ENCODE data around the gene BAD.
"Not testable (repeated sequence)": the region's sequence is repeated elsewhere in the genome, so short reads cannot be mapped to it uniquely, and the experiment has no call there.

BAD gene

DNA sequence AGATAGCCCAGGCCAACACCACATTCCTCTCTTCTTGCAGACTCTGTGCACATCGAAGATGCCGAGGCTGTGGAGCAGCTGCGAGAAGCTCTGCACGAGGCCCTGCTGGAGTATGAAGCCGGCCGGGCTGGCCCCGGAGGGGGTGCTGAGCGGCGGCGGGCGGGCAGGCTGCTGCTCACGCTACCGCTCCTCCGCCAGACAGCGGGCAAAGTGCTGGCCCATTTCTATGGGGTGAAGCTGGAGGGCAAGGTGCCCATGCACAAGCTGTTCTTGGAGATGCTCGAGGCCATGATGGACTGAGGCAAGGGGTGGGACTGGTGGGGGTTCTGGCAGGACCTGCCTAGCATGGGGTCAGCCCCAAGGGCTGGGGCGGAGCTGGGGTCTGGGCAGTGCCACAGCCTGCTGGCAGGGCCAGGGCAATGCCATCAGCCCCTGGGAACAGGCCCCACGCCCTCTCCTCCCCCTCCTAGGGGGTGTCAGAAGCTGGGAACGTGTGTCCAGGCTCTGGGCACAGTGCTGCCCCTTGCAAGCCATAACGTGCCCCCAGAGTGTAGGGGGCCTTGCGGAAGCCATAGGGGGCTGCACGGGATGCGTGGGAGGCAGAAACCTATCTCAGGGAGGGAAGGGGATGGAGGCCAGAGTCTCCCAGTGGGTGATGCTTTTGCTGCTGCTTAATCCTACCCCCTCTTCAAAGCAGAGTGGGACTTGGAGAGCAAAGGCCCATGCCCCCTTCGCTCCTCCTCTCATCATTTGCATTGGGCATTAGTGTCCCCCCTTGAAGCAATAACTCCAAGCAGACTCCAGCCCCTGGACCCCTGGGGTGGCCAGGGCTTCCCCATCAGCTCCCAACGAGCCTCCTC is 31.4 kb upstream of the BAD start:
- DNase-seq (ENCODE audit: low read depth in 2 of 2, low spot score in 1 of 2), result not testable (repeated sequence)

DNA sequence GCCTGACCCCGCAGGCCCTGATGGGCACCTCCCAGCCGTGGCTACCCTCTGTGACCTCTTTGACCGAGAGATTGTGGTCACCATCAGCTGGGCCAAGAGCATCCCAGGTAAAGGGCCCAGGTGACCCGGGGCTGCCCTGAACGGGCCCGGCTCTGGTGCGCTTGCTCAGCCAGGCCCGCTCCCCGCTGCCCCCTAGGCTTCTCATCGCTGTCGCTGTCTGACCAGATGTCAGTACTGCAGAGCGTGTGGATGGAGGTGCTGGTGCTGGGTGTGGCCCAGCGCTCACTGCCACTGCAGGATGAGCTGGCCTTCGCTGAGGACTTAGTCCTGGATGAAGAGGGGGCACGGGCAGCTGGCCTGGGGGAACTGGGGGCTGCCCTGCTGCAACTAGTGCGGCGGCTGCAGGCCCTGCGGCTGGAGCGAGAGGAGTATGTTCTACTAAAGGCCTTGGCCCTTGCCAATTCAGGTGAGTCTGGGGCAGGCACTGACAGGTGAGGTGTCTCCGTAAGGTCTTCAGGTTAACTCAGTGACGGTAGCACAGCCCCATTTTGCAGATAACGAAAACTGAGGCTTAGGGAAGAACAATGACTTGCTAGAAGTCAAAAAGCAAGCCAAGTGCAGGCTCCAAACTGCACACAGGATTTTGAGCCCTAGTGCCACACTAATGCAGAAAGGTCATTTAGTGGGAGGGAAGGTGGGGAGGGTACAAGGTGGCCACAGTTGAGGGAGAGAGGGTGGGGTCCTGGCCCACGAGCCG is 30.5 kb upstream of the BAD start:
- no peak for DNase-seq (ENCODE audit: low read depth in 2 of 2, low spot score in 1 of 2)

DNA sequence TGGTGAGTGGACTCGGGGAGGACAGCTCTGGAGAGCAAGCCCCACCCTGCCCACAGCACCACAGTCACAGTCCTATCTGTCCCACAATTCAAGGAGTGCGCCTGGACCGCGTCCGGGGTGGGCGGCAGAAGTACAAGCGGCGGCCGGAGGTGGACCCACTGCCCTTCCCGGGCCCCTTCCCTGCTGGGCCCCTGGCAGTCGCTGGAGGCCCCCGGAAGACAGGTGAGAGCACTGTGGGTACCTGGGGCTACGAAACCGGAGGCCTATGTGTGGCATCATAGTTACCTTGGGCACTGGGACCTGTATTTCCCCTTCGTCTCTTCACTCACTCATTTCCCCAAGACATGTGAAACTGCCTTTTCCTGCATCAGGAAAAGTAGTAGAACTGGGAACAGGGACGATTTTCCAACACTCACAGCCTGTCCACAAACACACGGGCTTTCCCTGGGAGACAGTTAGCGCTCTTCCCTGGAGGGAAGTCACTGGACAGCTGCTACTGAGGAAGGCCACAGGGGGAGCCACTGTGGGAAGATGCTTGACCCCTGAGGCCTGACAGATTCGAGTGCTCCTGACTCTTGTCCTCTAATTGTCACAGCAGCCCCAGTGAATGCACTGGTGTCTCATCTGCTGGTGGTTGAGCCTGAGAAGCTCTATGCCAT is 29.8 kb upstream of the BAD start:
- no peak for DNase-seq (ENCODE audit: low read depth in 2 of 2, low spot score in 1 of 2)

DNA sequence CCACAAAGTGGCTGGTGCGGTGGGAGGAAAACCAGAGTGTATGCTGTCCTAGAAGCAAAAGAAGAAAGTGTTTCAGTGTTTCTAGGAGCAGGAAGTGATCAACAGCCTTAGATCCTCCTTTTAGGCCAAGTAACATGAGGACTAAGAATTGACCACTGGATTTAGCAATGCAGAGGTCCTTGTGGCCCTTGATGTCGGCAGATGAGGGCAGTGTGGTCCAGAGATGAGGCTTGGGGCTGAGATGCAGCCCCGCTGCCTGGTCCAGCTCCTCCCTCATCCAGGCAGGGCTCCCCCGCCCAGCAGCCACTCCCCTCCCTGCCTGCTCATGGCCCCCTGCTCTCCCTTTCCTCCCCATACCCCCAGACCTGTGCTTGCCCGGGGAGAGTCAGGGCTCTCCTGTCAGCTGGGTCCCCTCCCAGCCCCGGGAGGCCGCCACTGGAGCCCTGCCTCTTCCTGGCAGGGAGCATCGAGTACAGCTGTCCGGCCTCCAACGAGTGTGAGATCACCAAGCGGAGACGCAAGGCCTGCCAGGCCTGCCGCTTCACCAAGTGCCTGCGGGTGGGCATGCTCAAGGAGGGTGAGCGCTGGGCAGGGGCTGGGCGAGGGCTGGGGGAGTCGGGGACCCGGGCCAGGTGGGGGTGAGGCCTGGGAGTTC is 29.2 kb upstream of the BAD start:
- DNase-seq (ENCODE audit: low read depth in 2 of 2, low spot score in 1 of 2), result no peak

DNA sequence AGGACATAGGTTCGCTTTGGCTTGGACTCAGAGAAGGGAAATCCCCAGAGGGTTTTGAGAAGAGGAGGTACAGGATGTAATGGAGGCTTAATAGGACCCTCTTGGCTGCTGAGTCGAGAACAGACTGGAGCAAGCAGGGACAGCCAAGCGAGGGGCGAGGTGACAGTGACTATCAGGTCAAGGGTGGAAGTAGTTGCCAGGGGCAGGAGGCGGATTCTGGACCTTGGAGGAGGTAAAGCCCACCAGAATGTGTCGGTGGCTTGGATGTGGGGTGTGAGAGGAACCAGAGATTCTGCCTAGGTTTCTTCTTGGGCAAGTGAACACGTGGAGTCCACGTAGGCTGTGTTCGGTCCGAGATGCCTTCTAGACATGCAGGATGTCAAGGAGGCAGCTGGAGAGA is 28.5 kb upstream of the BAD start:
- no peak for DNase-seq (ENCODE audit: low read depth in 2 of 2, low spot score in 1 of 2)

DNA sequence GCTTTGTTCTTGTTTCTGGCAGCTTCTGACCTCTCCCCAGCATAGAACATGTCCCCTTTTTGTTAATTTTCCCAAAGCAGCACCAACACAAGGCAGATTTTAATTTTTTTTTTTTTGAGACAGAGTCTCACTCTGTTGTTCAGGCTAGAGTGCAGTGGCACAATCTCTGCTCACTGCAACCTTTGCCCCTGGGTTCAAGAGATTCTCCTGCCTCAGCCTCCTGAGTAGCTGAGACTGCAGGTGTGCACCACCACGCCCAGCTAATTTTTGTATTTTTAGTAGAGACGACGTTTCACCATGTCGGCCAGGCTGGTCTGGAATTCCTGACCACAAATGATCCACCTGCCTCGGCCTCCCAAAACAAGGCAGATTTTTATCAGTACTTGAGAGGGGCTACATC is 23.3 kb upstream of the BAD start:
- DNase-seq (ENCODE audit: low read depth in 2 of 2, low spot score in 1 of 2), result not testable (repeated sequence)

DNA sequence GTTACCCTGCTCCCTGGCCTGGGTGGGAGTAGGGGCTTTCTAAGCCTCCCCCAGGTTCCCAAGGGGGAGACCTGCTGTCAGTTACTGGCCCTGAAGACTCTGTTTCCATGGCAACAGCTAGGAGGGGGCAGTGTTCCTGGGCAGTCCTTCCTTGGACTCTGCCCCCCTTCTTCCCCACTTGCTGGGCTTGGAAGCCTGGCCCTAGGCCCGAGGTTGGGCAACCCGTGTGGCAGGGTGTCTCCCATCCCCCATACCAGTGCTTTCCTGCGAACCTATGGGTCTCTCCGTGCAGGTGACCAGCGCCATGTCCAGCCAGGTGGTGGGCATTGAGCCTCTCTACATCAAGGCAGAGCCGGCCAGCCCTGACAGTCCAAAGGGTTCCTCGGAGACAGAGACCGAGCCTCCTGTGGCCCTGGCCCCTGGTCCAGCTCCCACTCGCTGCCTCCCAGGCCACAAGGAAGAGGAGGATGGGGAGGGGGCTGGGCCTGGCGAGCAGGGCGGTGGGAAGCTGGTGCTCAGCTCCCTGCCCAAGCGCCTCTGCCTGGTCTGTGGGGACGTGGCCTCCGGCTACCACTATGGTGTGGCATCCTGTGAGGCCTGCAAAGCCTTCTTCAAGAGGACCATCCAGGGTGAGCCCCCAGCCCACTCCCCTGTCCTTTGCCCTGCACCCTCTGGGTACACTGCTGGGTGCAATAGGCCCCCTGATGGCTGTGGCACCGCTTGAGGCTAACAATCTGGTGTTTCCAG is 22.6 kb upstream of the BAD start:
- DNase-seq (ENCODE audit: low read depth in 2 of 2, low spot score in 1 of 2), result no peak

DNA sequence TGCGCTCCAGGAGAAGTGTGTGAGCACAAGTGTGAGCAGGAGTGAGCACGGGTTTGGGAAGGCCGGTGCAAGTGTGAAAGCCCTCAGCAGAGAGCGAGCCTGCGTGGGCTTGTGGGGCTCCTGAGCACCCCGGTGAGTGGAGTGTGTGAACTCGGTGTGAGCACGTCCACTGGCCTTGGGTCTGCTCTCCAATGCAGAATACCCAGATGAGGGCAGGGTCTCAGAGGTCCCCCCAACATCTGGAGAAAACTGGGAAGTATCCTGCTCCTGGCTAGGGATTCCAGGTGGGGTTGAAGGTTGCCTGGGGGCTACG is 22.1 kb upstream of the BAD start:
- no peak for DNase-seq (ENCODE audit: low read depth in 2 of 2, low spot score in 1 of 2)

DNA sequence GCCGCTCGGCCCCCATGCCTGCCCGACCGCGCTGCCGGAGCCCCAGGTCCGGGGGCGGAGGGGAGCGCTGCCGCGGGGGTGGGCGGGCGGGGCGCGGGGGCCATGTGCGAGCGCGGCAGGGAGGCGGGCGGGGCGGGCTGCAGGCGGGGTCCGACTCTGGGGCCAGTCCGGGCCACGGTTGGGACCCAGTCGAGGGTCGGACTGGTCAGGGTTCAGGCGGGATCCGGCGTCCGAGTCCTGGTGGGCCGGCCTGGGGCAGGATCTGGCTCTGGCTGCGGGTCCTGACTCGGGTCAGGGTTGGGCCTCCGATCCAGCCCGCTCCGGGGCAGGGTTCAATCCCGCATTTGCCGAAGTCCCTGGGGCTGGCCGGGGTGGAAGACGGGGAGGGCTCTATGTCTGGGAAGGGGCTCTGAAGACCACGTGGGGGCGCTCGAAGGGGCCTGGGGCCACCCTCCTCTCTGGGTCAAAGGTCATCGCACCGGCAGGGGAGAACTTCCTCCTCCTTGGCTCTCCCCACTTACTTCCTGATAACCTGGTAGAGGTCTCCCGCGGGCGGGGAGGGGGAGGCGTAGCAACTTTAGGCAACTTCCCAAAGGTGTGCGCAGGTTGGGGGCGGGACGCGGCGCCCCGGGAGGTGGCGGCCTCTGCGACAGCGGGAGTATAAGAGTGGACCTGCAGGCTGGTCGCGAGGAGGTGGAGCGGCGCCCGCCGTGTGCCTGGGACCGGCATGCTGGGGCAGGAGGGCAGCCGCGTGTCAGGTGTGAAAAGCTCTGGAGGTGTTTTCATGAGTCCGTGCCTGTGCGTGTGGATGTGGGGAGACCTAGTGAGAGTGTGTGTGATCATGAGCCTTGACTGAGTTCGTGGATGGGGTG is 21.5 kb upstream of the BAD start:
- DNase-seq (ENCODE audit: low read depth in 2 of 2, low spot score in 1 of 2), result peak; percentile 25 to 43

DNA sequence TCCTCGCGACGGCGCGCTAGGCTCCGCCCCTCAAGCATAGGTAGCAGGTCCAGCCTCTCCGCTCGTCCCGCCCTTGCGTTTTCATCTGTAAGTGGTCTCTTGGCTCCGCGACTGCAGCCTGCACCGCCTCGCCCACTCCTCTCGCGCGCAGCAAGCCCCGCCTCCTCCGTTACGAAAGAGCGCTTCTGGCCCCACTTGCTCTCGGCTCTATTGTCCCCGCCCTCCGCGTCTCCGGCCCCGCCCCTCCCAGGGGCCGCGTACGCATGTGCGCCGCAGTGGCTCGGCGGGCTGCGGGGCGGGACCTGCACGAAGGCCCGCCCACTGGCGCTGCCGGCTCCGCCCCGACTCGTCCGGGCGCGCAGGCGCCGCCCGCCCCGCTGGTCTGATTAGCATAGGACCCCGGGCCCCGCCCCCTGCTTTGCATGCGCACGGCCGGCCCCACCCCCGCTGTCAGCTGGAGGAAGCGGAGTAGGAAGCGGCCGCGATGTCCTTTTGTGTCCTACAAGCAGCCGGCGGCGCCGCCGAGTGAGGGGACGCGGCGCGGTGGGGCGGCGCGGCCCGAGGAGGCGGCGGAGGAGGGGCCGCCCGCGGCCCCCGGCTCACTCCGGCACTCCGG is 20.7 kb upstream of the BAD start, which contains the start of gene ESRRA:
Gene ESRRA, plus strand, starts transcription at position 450 of the 616 bp plus-strand sequence. CDS start 1,656 bp downstream, outside the sequence.
- DNase-seq (ENCODE audit: low read depth in 2 of 2, low spot score in 1 of 2), result peak; percentile 98 to 100

DNA sequence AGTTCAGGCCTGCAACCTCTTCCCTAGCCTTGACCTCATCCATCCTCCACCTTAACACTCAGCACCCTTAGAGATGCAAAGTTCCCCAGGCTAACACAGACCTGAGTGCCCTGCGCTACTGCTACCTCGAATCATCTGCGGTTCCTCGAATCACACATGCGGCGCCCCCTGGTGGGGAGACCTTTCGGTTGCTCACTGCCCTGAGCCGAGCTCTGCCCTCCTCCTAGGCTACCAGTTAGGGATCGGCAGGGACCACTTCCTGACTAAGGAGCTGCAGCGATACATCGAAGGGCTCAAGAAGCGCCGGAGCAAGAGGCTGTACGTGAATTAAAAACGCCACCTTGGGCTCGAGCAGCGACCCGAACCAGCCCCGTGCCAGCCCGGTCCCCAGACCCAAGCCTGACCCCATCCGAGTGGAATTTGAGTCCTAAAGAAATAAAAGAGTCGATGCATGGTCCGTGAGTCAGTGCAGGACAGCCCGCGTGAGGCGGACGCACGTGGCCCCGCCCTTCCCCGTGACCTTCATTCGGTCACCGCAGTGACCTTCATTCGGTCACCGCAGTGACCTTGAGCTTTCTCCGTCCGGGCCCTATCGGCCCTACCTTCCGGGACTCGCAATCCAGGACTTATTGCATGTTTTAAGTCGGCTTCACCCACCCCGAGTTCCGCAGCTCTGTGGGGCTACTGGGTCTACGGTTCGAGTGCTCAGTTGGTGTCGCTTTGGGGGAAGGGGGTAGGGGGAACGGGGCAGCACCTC is 20.0 kb upstream of the BAD start:
- peak; percentile 88 to 94 for DNase-seq (ENCODE audit: low read depth in 2 of 2, low spot score in 1 of 2)

DNA sequence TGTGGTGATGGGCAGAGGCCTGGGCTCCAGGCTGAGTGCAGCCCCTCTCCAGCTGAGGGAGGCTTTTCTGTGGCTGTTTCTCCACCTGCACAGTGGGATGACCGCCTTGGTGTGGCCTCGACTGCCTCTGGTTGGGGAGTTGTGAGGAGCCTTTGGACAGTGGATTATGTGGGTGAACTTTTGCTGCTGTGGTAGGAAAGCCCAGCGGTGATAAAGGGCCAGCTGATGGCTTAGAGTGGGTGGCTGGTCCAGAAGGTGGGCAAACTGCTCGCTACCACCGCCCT is 19.5 kb upstream of the BAD start:
- DNase-seq (ENCODE audit: low read depth in 2 of 2, low spot score in 1 of 2), result no peak

DNA sequence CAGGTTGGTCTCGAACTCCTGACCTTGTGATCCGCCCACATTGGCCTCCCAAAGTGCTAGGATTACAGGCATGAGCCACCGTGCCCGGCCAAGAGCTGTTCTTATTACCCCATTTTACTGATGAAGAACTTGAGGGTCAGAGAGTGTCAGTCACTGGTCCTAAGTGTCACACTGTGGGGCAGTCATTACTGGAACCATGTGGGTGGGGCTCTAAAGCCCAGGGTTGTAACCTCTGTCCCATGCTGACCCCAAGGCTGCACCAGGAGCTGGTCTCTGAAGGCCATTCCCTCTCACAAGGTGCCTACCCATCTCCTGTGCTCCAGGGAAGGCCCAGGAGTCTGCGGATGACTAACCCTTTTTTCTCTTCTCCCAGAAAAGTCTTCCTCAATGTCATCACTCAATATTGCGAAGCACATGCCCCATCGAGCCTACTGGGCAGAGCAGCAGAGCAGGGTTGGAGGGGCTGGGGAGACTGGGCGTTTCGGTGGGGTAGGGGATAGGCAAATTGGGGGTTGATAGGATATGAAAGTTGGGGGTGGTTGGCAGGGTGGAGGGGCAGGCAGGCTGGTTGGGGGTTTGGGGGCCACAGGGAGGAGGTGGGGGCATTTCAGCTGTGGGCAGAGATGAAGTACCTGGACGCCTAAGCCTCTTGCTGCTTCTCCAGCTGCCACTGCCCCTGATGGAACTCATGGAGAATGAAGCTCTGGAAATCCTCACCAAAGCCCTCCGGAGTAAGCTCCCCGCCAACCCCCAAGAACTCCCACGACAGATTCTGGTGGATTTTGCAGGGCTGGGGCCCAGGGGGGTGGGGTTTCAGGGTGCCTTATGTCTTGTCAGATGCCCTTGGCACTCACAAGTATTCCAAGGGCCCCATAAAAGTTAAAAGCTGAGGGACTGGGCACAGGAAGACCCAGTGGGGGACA is 18.9 kb upstream of the BAD start:
- DNase-seq (ENCODE audit: low read depth in 2 of 2, low spot score in 1 of 2), result no peak

DNA sequence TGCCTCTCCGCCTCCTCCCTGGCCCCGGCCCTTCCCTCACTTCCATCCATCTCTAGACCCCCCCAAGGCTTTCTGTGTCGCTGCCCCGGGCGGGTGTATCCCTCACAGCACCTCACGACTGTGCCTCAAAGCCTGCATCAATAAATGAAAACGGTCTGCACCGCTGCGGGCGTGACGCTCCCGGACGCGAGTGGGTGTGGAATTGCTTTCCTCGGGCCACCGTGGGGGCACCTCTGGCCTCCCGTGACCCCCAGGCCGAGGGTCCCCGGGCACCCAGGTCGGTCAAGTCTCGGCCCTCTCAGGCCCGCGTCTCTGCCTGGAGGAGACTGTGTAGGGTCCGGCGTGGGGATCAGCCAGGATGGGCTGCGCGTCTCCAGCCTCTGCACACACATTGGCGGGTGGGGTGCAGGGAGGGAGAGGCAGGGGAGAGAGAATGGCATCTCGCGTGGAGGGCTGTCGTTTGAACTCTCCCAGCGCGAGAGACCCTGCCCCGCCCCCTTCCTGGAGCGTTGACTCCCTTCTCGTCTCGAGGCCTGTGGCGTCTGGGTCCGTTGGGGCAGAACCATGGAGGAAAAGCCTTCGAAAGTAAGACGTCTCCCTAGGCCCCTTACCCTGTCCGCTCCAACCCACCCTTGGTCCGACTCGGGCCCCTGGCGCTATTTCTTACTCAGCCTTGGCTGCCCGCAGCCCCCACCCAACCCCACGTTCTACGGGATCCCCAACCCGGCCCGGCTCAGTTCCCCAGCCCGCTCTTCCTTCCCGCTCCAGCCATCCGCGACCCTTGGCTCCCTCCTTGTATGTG is 15.6 kb upstream of the BAD start, which contains the start of gene CATSPERZ:
Gene CATSPERZ, plus strand, starts transcription at position 512 of the 802 bp plus-strand sequence. Its CDS starts 53 bp downstream, at position 565.
- no peak for DNase-seq (ENCODE audit: low read depth in 2 of 2, low spot score in 1 of 2)

DNA sequence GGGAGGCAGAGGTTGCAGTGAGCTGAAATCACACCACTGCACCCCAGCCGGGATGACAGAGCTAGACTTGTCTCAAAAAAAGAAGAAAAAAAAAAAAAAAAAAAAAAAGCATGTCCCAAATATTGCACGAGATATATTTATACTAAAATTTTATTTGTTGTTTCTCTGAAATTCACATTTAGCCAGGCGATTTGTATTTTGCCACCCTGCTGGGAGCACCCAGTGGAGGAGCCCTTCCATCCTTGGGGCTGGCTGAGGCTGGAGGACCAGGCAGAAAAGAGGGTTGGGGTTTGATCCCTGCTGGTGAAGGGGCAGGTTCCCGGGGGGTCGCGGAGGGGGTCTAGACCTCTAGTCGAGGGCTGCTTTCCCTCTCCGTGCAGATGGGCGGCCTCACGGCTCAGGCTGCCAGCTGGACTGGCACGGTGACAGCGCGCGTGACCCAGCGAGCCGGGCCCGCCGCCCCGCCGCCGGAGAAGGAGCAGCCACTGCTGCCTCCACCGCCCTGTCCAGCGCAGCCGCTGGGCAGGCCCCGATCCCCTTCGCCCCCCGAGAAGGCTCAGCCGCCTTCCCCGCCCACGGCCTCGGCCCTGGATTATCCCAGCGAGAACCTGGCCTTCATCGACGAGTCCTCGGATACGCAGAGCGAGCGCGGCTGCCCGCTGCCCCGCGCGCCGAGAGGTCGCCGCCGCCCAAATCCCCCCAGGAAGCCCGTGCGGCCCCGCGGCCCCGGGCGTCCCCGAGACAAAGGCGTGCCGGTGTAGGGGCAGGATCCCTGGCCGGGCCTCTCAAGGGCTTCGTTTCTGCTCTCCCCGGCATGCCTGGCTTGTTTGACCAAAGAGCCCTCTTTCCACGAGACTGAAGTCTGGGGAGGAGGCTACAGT is 14.7 kb upstream of the BAD start:
- no peak for DNase-seq (ENCODE audit: low read depth in 2 of 2, low spot score in 1 of 2)

All from stimulated activated CD8-positive, alpha-beta memory T cell treated with anti-CD3 and anti-CD28 coated beads, Interleukin-4, amount 100 ng/mL, for 1 hour (primary cell).